ENCODE data around the gene IGSF6. TPM values are rescaled to one million over a fixed set of nuclear protein-coding genes. Genes with fewer than 3 reads are reported as not detected.
"Not testable (repeated sequence)": the region's sequence is repeated elsewhere in the genome, so short reads cannot be mapped to it uniquely, and the experiment has no call there.

The IGSF6 gene
- total RNA-seq, 1 donor from 2014 or later: 3.6 TPM

- Histone ChIP-seq H3K27me3 (ENCODE audit: low read depth) (no peaks in the 10 kb centered on the region), H3K4me3 (no peak overlapping the region), H3K4me1 (peaks cover 20% of the 10 kb centered on the region), H3K36me3 (peaks cover 6% of the 10 kb centered on the region), H3K27ac (replicated peaks) (no peak overlapping the region), H3K9me3 (replicated peaks) (no peaks in the 10 kb centered on the region)
- intact Hi-C loops (cut with micrococcal nuclease): no loop called here
- no peak for DNase-seq
- TF ChIP-seq, protein P1, sequence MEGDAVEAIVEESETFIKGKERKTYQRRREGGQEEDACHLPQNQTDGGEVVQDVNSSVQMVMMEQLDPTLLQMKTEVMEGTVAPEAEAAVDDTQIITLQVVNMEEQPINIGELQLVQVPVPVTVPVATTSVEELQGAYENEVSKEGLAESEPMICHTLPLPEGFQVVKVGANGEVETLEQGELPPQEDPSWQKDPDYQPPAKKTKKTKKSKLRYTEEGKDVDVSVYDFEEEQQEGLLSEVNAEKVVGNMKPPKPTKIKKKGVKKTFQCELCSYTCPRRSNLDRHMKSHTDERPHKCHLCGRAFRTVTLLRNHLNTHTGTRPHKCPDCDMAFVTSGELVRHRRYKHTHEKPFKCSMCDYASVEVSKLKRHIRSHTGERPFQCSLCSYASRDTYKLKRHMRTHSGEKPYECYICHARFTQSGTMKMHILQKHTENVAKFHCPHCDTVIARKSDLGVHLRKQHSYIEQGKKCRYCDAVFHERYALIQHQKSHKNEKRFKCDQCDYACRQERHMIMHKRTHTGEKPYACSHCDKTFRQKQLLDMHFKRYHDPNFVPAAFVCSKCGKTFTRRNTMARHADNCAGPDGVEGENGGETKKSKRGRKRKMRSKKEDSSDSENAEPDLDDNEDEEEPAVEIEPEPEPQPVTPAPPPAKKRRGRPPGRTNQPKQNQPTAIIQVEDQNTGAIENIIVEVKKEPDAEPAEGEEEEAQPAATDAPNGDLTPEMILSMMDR (IDR thresholded peaks at IDR 0.05; ENCODE audit: borderline replicate concordance): no peak
Measured at GRCh38 chr16:21650521-21650920, 1.9 kb downstream of the IGSF6 start.

DNA sequence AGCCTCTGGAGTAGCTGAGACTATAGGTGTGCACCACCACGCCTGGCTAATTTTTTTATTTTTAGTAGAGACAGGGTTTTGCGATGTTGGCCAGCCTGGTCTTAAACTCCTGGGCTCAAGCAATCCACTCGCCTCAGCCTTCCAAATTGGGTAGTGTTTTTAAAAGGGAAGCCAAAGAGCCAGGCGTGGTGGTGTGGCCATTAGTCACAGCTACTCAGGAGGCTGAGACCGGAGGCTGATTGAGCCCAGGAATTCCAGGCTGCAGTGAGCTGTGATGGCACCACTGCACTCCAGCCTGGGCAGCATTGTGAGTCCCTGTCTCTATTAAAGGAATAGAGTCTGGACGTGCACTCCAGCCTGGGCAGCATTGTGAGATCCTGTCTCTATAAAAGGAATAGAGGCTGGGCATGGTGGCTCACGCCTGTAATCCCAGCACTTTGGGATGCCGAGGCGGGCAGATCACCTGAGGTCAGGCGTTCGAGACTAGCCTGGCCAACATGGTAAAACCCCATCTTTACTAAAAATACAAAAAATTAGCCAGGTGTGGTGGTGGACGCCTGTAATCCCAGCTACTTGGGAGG lies 2.5 kb downstream of the IGSF6 start:
- H3K27ac ChIP-seq (replicated peaks); H3K27me3 ChIP-seq (ENCODE audit: low read depth); H3K4me3 ChIP-seq; H3K9me3 ChIP-seq (replicated peaks); intact Hi-C loops (cut with micrococcal nuclease); H3K36me3 ChIP-seq; DNase-seq: not testable (repeated sequence)
- peaks cover 26% of the 10 kb centered on the region for H3K4me1 ChIP-seq

GRCh38 chr16:21647562-21648164 lies 4.7 kb downstream of the IGSF6 start:
- no peak for DNase-seq
- Histone ChIP-seq H3K36me3 (no peaks in the 10 kb centered on the region), H3K4me3 (no peak overlapping the region), H3K27ac (replicated peaks) (no peak overlapping the region), H3K9me3 (replicated peaks) (no peaks in the 10 kb centered on the region), H3K4me1 (peaks cover 36% of the 10 kb centered on the region), H3K27me3 (ENCODE audit: low read depth) (no peaks in the 10 kb centered on the region)
- intact Hi-C loops (cut with micrococcal nuclease): no loop called here
- TF ChIP-seq, protein P1 (IDR thresholded peaks at IDR 0.05; ENCODE audit: borderline replicate concordance): no peak

- H3K27ac ChIP-seq (replicated peaks): peak overlapping the region; percentile 68
- no peak overlapping the region for H3K4me3 ChIP-seq
- H3K27me3 ChIP-seq (ENCODE audit: low read depth): no peaks in the 10 kb centered on the region
- H3K9me3 ChIP-seq (replicated peaks): no peaks in the 10 kb centered on the region
- TF ChIP-seq, protein P1 (IDR thresholded peaks at IDR 0.05; ENCODE audit: borderline replicate concordance): no peak
- no peak for DNase-seq
- intact Hi-C loops (cut with micrococcal nuclease): no loop called here
- H3K4me1 ChIP-seq: peaks cover 36% of the 10 kb centered on the region
- no peaks in the 10 kb centered on the region for H3K36me3 ChIP-seq
Measured at GRCh38 chr16:21646721-21647561, 5.5 kb downstream of the IGSF6 start.

- Histone ChIP-seq H3K9me3 (replicated peaks) (no peaks in the 10 kb centered on the region), H3K36me3 (no peaks in the 10 kb centered on the region)
Measured at GRCh38 chr16:21646091-21646490, 6.3 kb downstream of the IGSF6 start.

More at GRCh38 chr16:21646091-21646490, 6.3 kb downstream of the IGSF6 start:
- Histone ChIP-seq H3K4me3 (peak overlapping the region; percentile 55), H3K4me1 (peaks cover 40% of the 10 kb centered on the region), H3K27ac (replicated peaks) (peak overlapping the region; percentile 68), H3K27me3 (ENCODE audit: low read depth) (no peaks in the 10 kb centered on the region)
- intact Hi-C loops (cut with micrococcal nuclease): no loop called here
- TF ChIP-seq, protein P1 (IDR thresholded peaks at IDR 0.05; ENCODE audit: borderline replicate concordance): no peak
- DNase-seq: no peak
